Measurements from ENCODE around the gene CCDC134.
A peak's percentile ranks its signal among the peaks of the same experiment; 100 is the strongest.

The CCDC134 gene

GRCh38 chr22:41831828-41832552 lies 31.5 kb downstream of the CCDC134 start:
- Histone ChIP-seq H2BK5ac (ENCODE audit: low read depth, low read length, poor library complexity) (peak overlapping the region; percentile 100), H3K36me3 (ENCODE audit: control insufficient read depth in 1 of 2, insufficient read depth in 2 of 2, low read length in 2 of 2) (peaks cover 6 to 14% of the 10 kb centered on the region in 2 experiments), H3K4ac (ENCODE audit: low read depth, low read length) (peak overlapping the region; percentile 60), H3K4me1 (ENCODE audit: control insufficient read depth in 1 of 2, insufficient read depth in 2 of 2, low read length in 2 of 2) (peaks cover 15 to 20% of the 10 kb centered on the region in 2 experiments), H3K14ac (ENCODE audit: low read length) (peak overlapping the region; percentile 99), H3K79me1 (ENCODE audit: low read length) (peaks cover 17% of the 10 kb centered on the region), H4K8ac (ENCODE audit: low read depth, low read length) (peak overlapping the region; percentile 97), H3K4me2 (ENCODE audit: low read length) (peak overlapping the region; percentile 56), H3K9ac (ENCODE audit: low read length) (peak overlapping the region; percentile 25), H3K79me2 (ENCODE audit: control insufficient read depth, insufficient read depth, low read length, poor library complexity) (peaks cover 25% of the 10 kb centered on the region), H2AFZ (ENCODE audit: insufficient read depth, low read length, poor library complexity) (peak overlapping the region; percentile 88), H4K12ac (ENCODE audit: low read depth, low read length) (peak overlapping the region; percentile 86), H3K4me3 (ENCODE audit: low read depth, low read length) (peak overlapping the region; percentile 14), H3K27me3 (ENCODE audit: insufficient read depth, low read length) (no peaks in the 10 kb centered on the region), H2BK120ac (ENCODE audit: insufficient read depth, low read length, poor library complexity) (peak overlapping the region; percentile 100), H3K23ac (ENCODE audit: low read length) (no peak overlapping the region), H2AK5ac (ENCODE audit: low read length) (peak overlapping the region; percentile 75), H3K27ac (ENCODE audit: low read depth, low read length) (peak overlapping the region; percentile 97), H2BK12ac (ENCODE audit: low read length) (peak overlapping the region; percentile 67), H4K91ac (ENCODE audit: low read depth, low read length) (peak overlapping the region; percentile 100), H3K9me3 (ENCODE audit: insufficient read depth, low read depth, low read length) (no peaks in the 10 kb centered on the region), H3K18ac (ENCODE audit: low read length) (peak overlapping the region; percentile 99)
- peak in 1 of 2 donors; percentile 27 for DNase-seq
- whole genome bisulfite sequencing (ENCODE audit: extremely low coverage, insufficient coverage, insufficient read length): no CpG with 5 or more reads among the region's 17 CpGs

GRCh38 chr22:41832553-41833368 lies 32.3 kb downstream of the CCDC134 start, which contains the start of gene SREBF2:
Gene SREBF2 (plus strand): TSS chr22:41833105. CDS start chr22:41833271, 166 bp downstream.
- WGBS (ENCODE audit: extremely low coverage, insufficient coverage, insufficient read length): no CpG with 5 or more reads among the region's 75 CpGs
- H3K18ac ChIP-seq (ENCODE audit: low read length): peak within 1 kb of the TSS; percentile 99

GRCh38 chr22:41833369-41834004 lies 33.0 kb downstream of the CCDC134 start:
- Histone ChIP-seq H2BK120ac (ENCODE audit: insufficient read depth, low read length, poor library complexity) (peak overlapping the region; percentile 99), H2AFZ (ENCODE audit: insufficient read depth, low read length, poor library complexity) (peak overlapping the region; percentile 77), H3K27ac (ENCODE audit: low read depth, low read length) (peak overlapping the region; percentile 96), H2BK12ac (ENCODE audit: low read length) (peak overlapping the region; percentile 84), H3K23ac (ENCODE audit: low read length) (peak overlapping the region; percentile 86), H4K91ac (ENCODE audit: low read depth, low read length) (peak overlapping the region; percentile 99), H3K9me3 (ENCODE audit: insufficient read depth, low read depth, low read length) (no peaks in the 10 kb centered on the region), H4K8ac (ENCODE audit: low read depth, low read length) (peak overlapping the region; percentile 96), H3K36me3 (ENCODE audit: control insufficient read depth in 1 of 2, insufficient read depth in 2 of 2, low read length in 2 of 2) (peaks cover 6 to 15% of the 10 kb centered on the region in 2 experiments), H4K12ac (ENCODE audit: low read depth, low read length) (peak overlapping the region; percentile 86), H3K18ac (ENCODE audit: low read length) (peak overlapping the region; percentile 98), H3K79me2 (ENCODE audit: control insufficient read depth, insufficient read depth, low read length, poor library complexity) (peaks cover 25% of the 10 kb centered on the region), H3K14ac (ENCODE audit: low read length) (peak overlapping the region; percentile 99), H3K79me1 (ENCODE audit: low read length) (peaks cover 17% of the 10 kb centered on the region), H3K4me3 (ENCODE audit: low read depth, low read length) (peak overlapping the region; percentile 96), H3K27me3 (ENCODE audit: insufficient read depth, low read length) (no peaks in the 10 kb centered on the region), H3K4me1 (ENCODE audit: control insufficient read depth in 1 of 2, insufficient read depth in 2 of 2, low read length in 2 of 2) (peaks cover 13 to 15% of the 10 kb centered on the region in 2 experiments), H3K4me2 (ENCODE audit: low read length) (peak overlapping the region; percentile 79), H2BK5ac (ENCODE audit: low read depth, low read length, poor library complexity) (peak overlapping the region; percentile 98), H3K9ac (ENCODE audit: low read length) (peak overlapping the region; percentile 99), H2AK5ac (ENCODE audit: low read length) (peak overlapping the region; percentile 92), H3K4ac (ENCODE audit: low read depth, low read length) (peak overlapping the region; percentile 100)
- WGBS (ENCODE audit: extremely low coverage, insufficient coverage, insufficient read length): no CpG with 5 or more reads among the region's 86 CpGs
- DNase-seq: peak in 1 of 2 donors; percentile 40

More at GRCh38 chr22:41832553-41833368, 32.3 kb downstream of the CCDC134 start, which contains the start of gene SREBF2:
- peak within 1 kb of the TSS; percentile 86 for H3K23ac ChIP-seq (ENCODE audit: low read length)
- peak within 1 kb of the TSS; percentile 99 for H3K9ac ChIP-seq (ENCODE audit: low read length)
- H4K12ac ChIP-seq (ENCODE audit: low read depth, low read length): peak within 1 kb of the TSS; percentile 86
- H2BK5ac ChIP-seq (ENCODE audit: low read depth, low read length, poor library complexity): peak within 1 kb of the TSS; percentile 100
- H3K9me3 ChIP-seq (ENCODE audit: insufficient read depth, low read depth, low read length): no peaks in the 10 kb centered on the region
- peaks cover 6 to 15% of the 10 kb centered on the region in 2 experiments for H3K36me3 ChIP-seq (ENCODE audit: control insufficient read depth in 1 of 2, insufficient read depth in 2 of 2, low read length in 2 of 2)
- peak within 1 kb of the TSS; percentile 99 for H3K14ac ChIP-seq (ENCODE audit: low read length)
- no peaks in the 10 kb centered on the region for H3K27me3 ChIP-seq (ENCODE audit: insufficient read depth, low read length)
- peak within 1 kb of the TSS; percentile 84 for H2BK12ac ChIP-seq (ENCODE audit: low read length)
- peak within 1 kb of the TSS; percentile 88 for H2AFZ ChIP-seq (ENCODE audit: insufficient read depth, low read length, poor library complexity)
- peaks cover 25% of the 10 kb centered on the region for H3K79me2 ChIP-seq (ENCODE audit: control insufficient read depth, insufficient read depth, low read length, poor library complexity)
- peak within 1 kb of the TSS; percentile 100 for H2BK120ac ChIP-seq (ENCODE audit: insufficient read depth, low read length, poor library complexity)
- H4K91ac ChIP-seq (ENCODE audit: low read depth, low read length): peak within 1 kb of the TSS; percentile 100
- peaks cover 15 to 20% of the 10 kb centered on the region in 2 experiments for H3K4me1 ChIP-seq (ENCODE audit: control insufficient read depth in 1 of 2, insufficient read depth in 2 of 2, low read length in 2 of 2)
- peaks cover 17% of the 10 kb centered on the region for H3K79me1 ChIP-seq (ENCODE audit: low read length)
- peak within 1 kb of the TSS; percentile 97 for H3K27ac ChIP-seq (ENCODE audit: low read depth, low read length)
- H3K4me3 ChIP-seq (ENCODE audit: low read depth, low read length): peak within 1 kb of the TSS; percentile 96
- peak within 1 kb of the TSS; percentile 79 for H3K4me2 ChIP-seq (ENCODE audit: low read length)
- peak; percentile 99 for DNase-seq
- peak within 1 kb of the TSS; percentile 100 for H3K4ac ChIP-seq (ENCODE audit: low read depth, low read length)
- H2AK5ac ChIP-seq (ENCODE audit: low read length): peak within 1 kb of the TSS; percentile 92
- peak within 1 kb of the TSS; percentile 97 for H4K8ac ChIP-seq (ENCODE audit: low read depth, low read length)

Measured in trophoblast cell (in vitro differentiated cells and primary cell).